K562 (cell line): ENCODE results near the gene HNRNPK. TPM values are rescaled to one million over a fixed set of nuclear protein-coding genes. Genes with fewer than 3 reads are reported as not detected.

Experiments used
- FOXJ3 ChIP-seq: sonication (generic); formaldehyde crosslinking; IDR thresholded peaks from 2 replicates; pipeline ENCODE4 v1.4.0; 2020; ENCODE audit warnings: mild to moderate bottlenecking, missing genetic modification reagents
- HDAC8 ChIP-seq: fragments of 450-650 bp; IDR thresholded peaks from 2 replicates; pipeline ENCODE4 v1.6.1; 2016; ENCODE audit warnings: mild to moderate bottlenecking, missing genetic modification characterization, moderate library complexity, missing compliant biosample characterization
- HIVEP1 ChIP-seq: fragments of 250-450 bp; sonication (Bioruptor Pico); IDR thresholded peaks from 2 replicates; pipeline ENCODE4 v1.4.0; 2020; ENCODE audit warnings: mild to moderate bottlenecking
- MXI1 ChIP-seq: IDR thresholded peaks from 2 replicates; pipeline ENCODE4 v1.6.1; 2011; ENCODE audit warnings: low read depth, mild to moderate bottlenecking, improper control_type of control experiment, low read length
- PCBP2 ChIP-seq: fragments of 200-400 bp; formaldehyde crosslinking; IDR thresholded peaks from 2 replicates; pipeline ENCODE4 v1.6.1; 2018; ENCODE audit warnings: low read length, low read depth, mild to moderate bottlenecking, moderate library complexity; ENCODE audit not compliant: poor library complexity, severe bottlenecking
- SMC3 ChIP-seq: conservative IDR thresholded peaks from 2 replicates; pipeline ENCODE4 v1.6.1; 2011; ENCODE audit warnings: low read depth, low read length, improper control_type of control experiment; ENCODE audit not compliant: insufficient read depth
- TBP ChIP-seq: optimal IDR thresholded peaks from 2 replicates; pipeline ENCODE3; 2011; ENCODE audit warnings: low read depth, low read length, improper control_type of control experiment
- ZBTB26 ChIP-seq: fragments of 450-650 bp; formaldehyde crosslinking; IDR thresholded peaks from 2 replicates; pipeline ENCODE4 v1.4.0; 2022; ENCODE audit warnings: missing genetic modification characterization
- ZNF668 ChIP-seq: fragments of 250-450 bp; sonication (Bioruptor Pico); IDR thresholded peaks from 2 replicates; pipeline ENCODE4 v1.8.0; 2022; ENCODE audit warnings: mild to moderate bottlenecking, inconsistent platforms
- polyA plus RNA-seq, 8 experiments: library from polyadenylated mRNA; depleted of rRNA in 4 of 8; stranded (reverse) in 5 of 8; unstranded in 3 of 8; fragments of >200 nt; fragmentation: Nextera tagmentation in 2 of 8; fragmentation: Illumina TruSeq in 1 of 8; extraction: Ambion mirVana in 2 of 8; extraction: Trizol in 1 of 8; gene quantifications; 2 replicates each; pipeline versions ENCODE4 v1.2.1 to v1.2.3, GENCODE V29; 2011 to 2014; ENCODE audit warnings: inconsistent platforms in 1 of 8, missing spikeins in 1 of 8
- total RNA-seq, 7 experiments: library from RNA; depleted of rRNA in 6 of 7; stranded (reverse); fragments of >200 nt in 6 of 7; fragmentation: Illumina TruSeq in 2 of 7; extraction: Trizol in 2 of 7; gene quantifications; 2 replicates each; pipeline versions ENCODE4 v1.2.1 to v1.2.3, GENCODE V29; 2011 to 2021; ENCODE audit warnings: low replicate concordance in 1 of 7
- TF ChIP-seq, protein P1 (sequence below): sonication (generic); formaldehyde crosslinking; IDR thresholded peaks from 2 replicates; pipeline ENCODE4 v1.8.0; 2023; ENCODE audit warnings: mild to moderate bottlenecking, missing genetic modification reagents
- TF ChIP-seq, protein P2 (sequence below): fragments of 450-650 bp; conservative IDR thresholded peaks from 2 replicates; pipeline ENCODE4 v1.6.1; 2016; ENCODE audit warnings: missing genetic modification characterization, low read depth, mild to moderate bottlenecking, missing compliant biosample characterization, moderate library complexity
- TF ChIP-seq, protein P3 (sequence below): sonication (generic); formaldehyde crosslinking; IDR thresholded peaks from 2 replicates; pipeline ENCODE4 v1.8.1; 2023; ENCODE audit warnings: mild to moderate bottlenecking, missing genetic modification reagents
- TF ChIP-seq, protein P4 (sequence below), 2 experiments: fragments of 450-650 bp; conservative IDR thresholded peaks; 2 replicates each; pipeline ENCODE4 v1.6.1; 2017; ENCODE audit warnings: mild to moderate bottlenecking in 2 of 2, moderate library complexity in 2 of 2
- TF ChIP-seq, protein P5 (sequence below): IDR thresholded peaks from 2 replicates; pipeline ENCODE4 v1.6.1; 2012; ENCODE audit warnings: low read depth, low read length, improper control_type of control experiment, borderline replicate concordance

Gene HNRNPK
- total and polyA plus RNA-seq, 9 of the 15 experiments (the other 6 are each of a cell fraction or from before 2014, with no cell fraction given), result 224 to 883 (median 618) TPM

DNA sequence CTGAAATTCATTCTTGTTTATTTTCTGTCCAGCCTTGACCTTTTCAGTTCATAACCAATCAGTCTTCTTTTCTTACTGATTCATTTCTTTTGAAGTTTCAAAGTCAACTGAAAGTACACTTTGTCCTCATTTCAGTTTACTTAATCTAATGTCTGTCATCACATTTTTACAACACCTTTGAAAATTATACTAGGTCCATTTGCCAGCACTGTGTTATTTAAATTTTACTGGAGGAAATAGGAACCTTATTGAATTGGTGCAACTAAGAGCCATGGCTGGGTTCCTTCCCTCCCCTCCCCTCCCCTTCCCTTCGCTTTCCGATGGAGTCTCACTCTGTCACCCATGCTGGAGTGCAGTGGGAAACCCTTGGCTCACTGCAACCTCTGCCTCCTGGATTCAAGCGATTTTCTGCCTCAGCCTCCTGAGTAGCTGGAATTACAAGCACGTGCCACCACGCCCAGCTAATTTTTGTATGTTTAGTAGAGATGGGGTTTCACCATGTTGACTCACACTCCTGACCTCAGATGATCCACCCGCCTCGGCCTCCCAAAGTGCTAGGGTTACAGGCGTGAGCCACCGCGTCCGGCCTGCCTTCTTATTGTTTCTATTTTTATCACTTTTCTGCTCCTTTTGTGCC, 6.9 kb upstream of the HNRNPK start (continued):
- TF ChIP-seq, protein P1, sequence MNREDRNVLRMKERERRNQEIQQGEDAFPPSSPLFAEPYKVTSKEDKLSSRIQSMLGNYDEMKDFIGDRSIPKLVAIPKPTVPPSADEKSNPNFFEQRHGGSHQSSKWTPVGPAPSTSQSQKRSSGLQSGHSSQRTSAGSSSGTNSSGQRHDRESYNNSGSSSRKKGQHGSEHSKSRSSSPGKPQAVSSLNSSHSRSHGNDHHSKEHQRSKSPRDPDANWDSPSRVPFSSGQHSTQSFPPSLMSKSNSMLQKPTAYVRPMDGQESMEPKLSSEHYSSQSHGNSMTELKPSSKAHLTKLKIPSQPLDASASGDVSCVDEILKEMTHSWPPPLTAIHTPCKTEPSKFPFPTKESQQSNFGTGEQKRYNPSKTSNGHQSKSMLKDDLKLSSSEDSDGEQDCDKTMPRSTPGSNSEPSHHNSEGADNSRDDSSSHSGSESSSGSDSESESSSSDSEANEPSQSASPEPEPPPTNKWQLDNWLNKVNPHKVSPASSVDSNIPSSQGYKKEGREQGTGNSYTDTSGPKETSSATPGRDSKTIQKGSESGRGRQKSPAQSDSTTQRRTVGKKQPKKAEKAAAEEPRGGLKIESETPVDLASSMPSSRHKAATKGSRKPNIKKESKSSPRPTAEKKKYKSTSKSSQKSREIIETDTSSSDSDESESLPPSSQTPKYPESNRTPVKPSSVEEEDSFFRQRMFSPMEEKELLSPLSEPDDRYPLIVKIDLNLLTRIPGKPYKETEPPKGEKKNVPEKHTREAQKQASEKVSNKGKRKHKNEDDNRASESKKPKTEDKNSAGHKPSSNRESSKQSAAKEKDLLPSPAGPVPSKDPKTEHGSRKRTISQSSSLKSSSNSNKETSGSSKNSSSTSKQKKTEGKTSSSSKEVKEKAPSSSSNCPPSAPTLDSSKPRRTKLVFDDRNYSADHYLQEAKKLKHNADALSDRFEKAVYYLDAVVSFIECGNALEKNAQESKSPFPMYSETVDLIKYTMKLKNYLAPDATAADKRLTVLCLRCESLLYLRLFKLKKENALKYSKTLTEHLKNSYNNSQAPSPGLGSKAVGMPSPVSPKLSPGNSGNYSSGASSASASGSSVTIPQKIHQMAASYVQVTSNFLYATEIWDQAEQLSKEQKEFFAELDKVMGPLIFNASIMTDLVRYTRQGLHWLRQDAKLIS (CRISPR knock-in tag), result no peak
- TF ChIP-seq ZBTB26 (CRISPR knock-in tag), result no peak
- TF ChIP-seq, protein P2, sequence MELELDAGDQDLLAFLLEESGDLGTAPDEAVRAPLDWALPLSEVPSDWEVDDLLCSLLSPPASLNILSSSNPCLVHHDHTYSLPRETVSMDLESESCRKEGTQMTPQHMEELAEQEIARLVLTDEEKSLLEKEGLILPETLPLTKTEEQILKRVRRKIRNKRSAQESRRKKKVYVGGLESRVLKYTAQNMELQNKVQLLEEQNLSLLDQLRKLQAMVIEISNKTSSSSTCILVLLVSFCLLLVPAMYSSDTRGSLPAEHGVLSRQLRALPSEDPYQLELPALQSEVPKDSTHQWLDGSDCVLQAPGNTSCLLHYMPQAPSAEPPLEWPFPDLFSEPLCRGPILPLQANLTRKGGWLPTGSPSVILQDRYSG, result no peak
- TF ChIP-seq FOXJ3 (CRISPR knock-in tag), result no peak
- TF ChIP-seq, protein P3, sequence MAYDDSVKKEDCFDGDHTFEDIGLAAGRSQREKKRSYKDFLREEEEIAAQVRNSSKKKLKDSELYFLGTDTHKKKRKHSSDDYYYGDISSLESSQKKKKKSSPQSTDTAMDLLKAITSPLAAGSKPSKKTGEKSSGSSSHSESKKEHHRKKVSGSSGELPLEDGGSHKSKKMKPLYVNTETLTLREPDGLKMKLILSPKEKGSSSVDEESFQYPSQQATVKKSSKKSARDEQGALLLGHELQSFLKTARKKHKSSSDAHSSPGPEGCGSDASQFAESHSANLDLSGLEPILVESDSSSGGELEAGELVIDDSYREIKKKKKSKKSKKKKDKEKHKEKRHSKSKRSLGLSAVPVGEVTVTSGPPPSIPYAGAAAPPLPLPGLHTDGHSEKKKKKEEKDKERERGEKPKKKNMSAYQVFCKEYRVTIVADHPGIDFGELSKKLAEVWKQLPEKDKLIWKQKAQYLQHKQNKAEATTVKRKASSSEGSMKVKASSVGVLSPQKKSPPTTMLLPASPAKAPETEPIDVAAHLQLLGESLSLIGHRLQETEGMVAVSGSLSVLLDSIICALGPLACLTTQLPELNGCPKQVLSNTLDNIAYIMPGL (CRISPR knock-in tag), result no peak
- no peak for TF ChIP-seq ZNF668 (CRISPR knock-in tag)
- TF ChIP-seq HDAC8 (tag), result no peak
- TF ChIP-seq PCBP2, result no peak
- TF ChIP-seq, protein P4, sequence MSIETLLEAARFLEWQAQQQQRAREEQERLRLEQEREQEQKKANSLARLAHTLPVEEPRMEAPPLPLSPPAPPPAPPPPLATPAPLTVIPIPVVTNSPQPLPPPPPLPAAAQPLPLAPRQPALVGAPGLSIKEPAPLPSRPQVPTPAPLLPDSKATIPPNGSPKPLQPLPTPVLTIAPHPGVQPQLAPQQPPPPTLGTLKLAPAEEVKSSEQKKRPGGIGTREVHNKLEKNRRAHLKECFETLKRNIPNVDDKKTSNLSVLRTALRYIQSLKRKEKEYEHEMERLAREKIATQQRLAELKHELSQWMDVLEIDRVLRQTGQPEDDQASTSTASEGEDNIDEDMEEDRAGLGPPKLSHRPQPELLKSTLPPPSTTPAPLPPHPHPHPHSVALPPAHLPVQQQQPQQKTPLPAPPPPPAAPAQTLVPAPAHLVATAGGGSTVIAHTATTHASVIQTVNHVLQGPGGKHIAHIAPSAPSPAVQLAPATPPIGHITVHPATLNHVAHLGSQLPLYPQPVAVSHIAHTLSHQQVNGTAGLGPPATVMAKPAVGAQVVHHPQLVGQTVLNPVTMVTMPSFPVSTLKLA (conservative IDR thresholded peaks at IDR 0.05), result peak; percentile 70 to 84
- TF ChIP-seq, protein P5, sequence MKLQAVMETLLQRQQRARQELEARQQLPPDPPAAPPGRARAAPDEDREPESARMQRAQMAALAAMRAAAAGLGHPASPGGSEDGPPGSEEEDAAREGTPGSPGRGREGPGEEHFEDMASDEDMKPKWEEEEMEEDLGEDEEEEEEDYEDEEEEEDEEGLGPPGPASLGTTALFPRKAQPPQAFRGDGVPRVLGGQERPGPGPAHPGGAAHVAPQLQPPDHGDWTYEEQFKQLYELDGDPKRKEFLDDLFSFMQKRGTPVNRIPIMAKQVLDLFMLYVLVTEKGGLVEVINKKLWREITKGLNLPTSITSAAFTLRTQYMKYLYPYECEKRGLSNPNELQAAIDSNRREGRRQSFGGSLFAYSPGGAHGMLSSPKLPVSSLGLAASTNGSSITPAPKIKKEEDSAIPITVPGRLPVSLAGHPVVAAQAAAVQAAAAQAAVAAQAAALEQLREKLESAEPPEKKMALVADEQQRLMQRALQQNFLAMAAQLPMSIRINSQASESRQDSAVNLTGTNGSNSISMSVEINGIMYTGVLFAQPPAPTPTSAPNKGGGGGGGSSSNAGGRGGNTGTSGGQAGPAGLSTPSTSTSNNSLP, result no peak
- TF ChIP-seq HIVEP1 (CRISPR knock-in tag), result no peak
- TF ChIP-seq SMC3, result no peak
- no peak for TF ChIP-seq MXI1
- no peak for TF ChIP-seq TBP
